ENCODE results near the gene NCLN. TPM values are rescaled to one million over a fixed set of nuclear protein-coding genes. Genes with fewer than 3 reads are reported as not detected.
"Not testable (repeated sequence)": the region's sequence is repeated elsewhere in the genome, so short reads cannot be mapped to it uniquely, and the experiment has no call there.

Gene NCLN
- total RNA-seq, 2 experiments from 2014 or later = 52.1 to 56.0 TPM

DNA sequence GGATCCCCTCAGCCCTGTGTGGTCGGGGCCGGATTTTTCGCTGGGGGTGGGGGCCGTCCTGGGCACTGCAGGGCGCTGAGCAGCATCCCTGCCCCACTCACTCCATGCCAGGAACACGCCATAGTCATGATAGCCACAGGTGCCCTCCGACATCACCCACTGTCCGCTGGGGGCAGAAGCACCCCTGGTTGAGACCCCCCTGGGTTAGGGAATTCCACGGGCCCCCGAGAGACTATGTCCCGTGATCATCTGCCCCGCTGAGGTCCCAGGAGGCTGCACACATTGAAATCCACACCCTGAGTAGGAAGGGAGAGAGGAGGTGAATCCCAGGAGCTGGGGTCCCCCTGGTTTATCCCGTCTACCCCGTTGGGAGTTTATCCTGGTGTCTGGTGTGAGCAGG lies 16.2 kb downstream of the NCLN start:
- DNase-seq = no peak
- H3K4me1 Mint-ChIP-seq = no peaks in the 10 kb centered on the region
- ChIA-PET CTCF (no interaction called here), POLR2A (no interaction called here)
- H3K4me3 Mint-ChIP-seq = no peak overlapping the region
- H3K9me3 Mint-ChIP-seq = no peaks in the 10 kb centered on the region
- peaks cover 2% of the 10 kb centered on the region for H3K36me3 Mint-ChIP-seq (ENCODE audit: low read depth)
- H3K27ac Mint-ChIP-seq = no peak overlapping the region
- H3K27me3 Mint-ChIP-seq = no peaks in the 10 kb centered on the region

DNA sequence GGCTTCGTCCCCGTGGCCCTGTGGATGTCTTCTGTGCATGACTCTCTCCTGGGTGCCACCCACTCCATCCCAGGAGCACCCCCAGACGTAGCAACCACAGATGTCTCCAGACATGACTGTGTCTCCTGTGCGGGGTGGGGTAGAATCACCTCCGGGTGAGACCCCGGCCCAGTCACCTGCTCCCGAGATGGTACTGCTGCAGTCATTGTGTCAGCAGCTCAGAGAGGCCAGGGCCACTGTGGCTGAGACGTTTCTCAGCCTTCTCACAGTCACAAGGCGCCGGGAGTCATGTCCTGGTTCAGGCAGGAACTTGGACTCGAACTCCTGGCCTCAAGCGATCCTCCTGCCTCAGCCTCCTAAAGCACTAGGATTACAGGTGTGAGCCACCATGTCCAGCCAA lies 16.6 kb downstream of the NCLN start:
- Mint-ChIP-seq H3K36me3 (ENCODE audit: low read depth) (peaks cover 2% of the 10 kb centered on the region), H3K27ac (no peak overlapping the region), H3K27me3 (no peaks in the 10 kb centered on the region), H3K9me3 (no peaks in the 10 kb centered on the region), H3K4me1 (no peaks in the 10 kb centered on the region), H3K4me3 (no peak overlapping the region)
- POLR2A ChIA-PET = no interaction called here
- CTCF ChIA-PET = no interaction called here
- DNase-seq = no peak

DNA sequence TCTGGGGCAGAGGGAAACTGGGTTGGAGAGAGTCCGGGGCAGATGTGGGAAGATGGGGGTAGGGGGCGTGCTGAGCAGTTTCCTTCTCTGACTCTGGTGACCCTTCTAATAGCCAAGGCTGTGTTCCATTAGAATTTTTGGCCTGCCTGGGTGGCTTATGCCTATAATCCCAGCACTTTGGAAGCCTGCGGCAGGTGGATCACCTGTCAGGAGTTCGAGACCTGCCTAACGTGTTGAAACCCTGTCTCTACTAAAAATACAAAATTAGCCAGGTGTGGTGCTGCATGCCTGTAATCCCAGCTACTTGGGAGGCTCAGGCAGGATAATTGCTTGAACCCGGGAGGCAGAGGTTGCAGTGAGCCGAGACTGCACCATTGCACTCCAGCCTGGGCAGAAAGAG lies 17.2 kb downstream of the NCLN start:
- CTCF ChIA-PET; POLR2A ChIA-PET; H3K9me3 Mint-ChIP-seq; H3K4me3 Mint-ChIP-seq; H3K36me3 Mint-ChIP-seq (ENCODE audit: low read depth); DNase-seq; H3K4me1 Mint-ChIP-seq; H3K27ac Mint-ChIP-seq; H3K27me3 Mint-ChIP-seq: not testable (repeated sequence)

DNA sequence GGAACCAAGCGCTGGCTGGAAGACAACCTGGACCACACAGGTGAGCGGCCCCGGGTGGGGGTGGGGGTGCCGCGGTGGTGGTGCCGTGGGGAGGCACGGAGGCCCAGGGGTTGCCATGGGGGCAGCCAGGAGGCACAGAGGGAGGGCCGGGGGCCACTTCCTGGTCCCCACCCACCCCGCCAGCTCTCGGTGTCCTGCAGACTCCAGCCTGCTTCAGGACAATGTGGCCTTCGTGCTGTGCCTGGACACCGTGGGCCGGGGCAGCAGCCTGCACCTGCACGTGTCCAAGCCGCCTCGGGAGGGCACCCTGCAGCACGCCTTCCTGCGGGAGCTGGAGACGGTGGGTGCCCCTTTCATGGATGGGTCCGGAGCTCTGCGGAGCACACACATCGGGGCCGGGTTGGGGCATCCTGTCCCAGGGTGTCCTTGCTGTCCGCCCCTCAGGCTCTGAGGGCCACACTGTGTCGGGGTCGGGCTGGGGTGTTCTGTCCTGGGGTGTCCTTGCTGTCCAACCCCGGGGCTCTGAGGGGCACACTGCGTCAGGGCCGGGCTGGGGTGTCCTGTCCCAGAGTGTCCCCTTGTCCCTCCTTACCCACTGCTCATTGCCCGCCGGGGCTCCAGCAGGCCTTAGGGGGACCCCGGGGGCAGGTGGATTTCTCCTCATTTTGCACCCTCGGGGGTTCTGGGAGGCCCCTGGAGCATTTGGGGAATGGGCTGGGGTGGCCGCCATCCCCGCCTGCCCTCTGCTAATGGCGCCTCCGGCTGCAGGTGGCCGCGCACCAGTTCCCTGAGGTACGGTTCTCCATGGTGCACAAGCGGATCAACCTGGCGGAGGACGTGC lies 18.3 kb downstream of the NCLN start:
- CTCF ChIA-PET = no interaction called here

DNA sequence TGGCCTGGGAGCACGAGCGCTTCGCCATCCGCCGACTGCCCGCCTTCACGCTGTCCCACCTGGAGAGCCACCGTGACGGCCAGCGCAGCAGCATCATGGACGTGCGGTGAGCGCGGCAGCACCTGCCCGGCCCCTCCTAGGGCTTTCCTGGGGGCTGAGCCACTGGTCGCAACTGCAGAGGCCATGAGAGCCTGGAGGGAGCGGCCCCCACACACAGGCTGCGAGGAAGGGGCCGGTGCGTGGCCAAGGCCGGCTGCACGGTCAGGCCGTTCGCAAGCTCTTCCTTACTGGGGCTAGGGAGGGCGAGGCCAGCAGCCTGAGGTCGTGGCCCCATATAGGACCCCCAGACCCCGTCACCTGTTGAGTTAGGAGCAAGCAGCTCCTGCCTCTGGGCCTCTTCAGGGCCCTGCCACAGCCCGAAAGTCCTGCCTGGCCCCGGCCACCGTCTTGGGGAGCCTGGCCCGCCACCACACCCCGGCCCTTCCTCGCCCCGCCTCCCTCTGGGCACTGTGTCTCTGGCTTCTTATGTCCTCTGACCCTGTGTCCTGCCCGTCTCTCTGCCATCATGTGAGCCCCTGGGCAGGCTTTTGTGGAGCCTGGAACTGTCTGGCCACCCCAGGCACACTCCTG lies 19.0 kb downstream of the NCLN start:
- no peaks in the 10 kb centered on the region for H3K9me3 Mint-ChIP-seq
- H3K27ac Mint-ChIP-seq = no peak overlapping the region
- H3K4me1 Mint-ChIP-seq = no peaks in the 10 kb centered on the region
- DNase-seq = no peak
- ChIA-PET POLR2A (no interaction called here), CTCF (no interaction called here)
- peaks cover 2% of the 10 kb centered on the region for H3K36me3 Mint-ChIP-seq (ENCODE audit: low read depth)
- no peak overlapping the region for H3K4me3 Mint-ChIP-seq
- H3K27me3 Mint-ChIP-seq = no peaks in the 10 kb centered on the region

More for the DNA sequence above, 18.3 kb downstream of the NCLN start:
- no peak overlapping the region for H3K4me3 Mint-ChIP-seq
- no peaks in the 10 kb centered on the region for H3K4me1 Mint-ChIP-seq
- DNase-seq = no peak
- POLR2A ChIA-PET = no interaction called here
- no peak overlapping the region for H3K27ac Mint-ChIP-seq
- H3K27me3 Mint-ChIP-seq = no peaks in the 10 kb centered on the region
- peaks cover 2% of the 10 kb centered on the region for H3K36me3 Mint-ChIP-seq (ENCODE audit: low read depth)
- no peaks in the 10 kb centered on the region for H3K9me3 Mint-ChIP-seq

DNA sequence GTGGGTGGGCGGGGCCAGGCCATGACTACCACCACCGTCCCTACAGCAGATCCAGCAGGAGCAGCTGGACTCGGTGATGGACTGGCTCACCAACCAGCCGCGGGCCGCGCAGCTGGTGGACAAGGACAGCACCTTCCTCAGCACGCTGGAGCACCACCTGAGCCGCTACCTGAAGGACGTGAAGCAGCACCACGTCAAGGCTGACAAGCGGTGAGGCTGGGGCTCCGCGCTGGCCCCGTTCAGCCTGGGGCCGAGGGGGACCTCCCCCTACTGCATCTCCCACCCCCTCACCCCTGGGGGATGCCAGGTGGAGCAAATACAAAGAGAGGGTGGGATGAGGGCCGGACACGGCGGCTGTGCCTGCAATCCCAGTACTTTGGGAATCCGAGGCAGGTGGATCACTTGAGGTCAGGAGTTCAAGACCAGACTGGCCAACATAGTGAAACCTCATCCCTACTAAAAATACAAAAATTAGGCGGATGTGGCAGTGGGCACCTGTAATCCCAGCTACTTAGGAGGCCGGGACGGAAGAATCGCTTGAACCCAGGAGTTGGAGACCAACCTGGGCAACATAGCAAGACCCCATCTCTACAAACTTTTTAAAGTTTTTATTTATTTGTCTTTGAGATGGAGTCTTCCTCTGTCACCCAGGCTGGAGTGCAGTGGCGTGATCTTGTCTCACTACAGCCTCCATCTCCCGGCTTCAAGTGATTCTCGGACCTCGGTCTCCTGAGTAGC lies 20.7 kb downstream of the NCLN start:
- Mint-ChIP-seq H3K4me1 (peaks cover 5% of the 10 kb centered on the region), H3K36me3 (ENCODE audit: low read depth) (peaks cover 2% of the 10 kb centered on the region), H3K27ac (no peak overlapping the region), H3K4me3 (no peak overlapping the region), H3K27me3 (no peaks in the 10 kb centered on the region), H3K9me3 (no peaks in the 10 kb centered on the region)
- CTCF ChIA-PET = interaction anchor here (1.4 kb wide), 1 partner anchor 17 kb away, joined by 3 read pairs; no protein-coding TSS in a partner anchor
- no peak for DNase-seq
- POLR2A ChIA-PET = no interaction called here

DNA sequence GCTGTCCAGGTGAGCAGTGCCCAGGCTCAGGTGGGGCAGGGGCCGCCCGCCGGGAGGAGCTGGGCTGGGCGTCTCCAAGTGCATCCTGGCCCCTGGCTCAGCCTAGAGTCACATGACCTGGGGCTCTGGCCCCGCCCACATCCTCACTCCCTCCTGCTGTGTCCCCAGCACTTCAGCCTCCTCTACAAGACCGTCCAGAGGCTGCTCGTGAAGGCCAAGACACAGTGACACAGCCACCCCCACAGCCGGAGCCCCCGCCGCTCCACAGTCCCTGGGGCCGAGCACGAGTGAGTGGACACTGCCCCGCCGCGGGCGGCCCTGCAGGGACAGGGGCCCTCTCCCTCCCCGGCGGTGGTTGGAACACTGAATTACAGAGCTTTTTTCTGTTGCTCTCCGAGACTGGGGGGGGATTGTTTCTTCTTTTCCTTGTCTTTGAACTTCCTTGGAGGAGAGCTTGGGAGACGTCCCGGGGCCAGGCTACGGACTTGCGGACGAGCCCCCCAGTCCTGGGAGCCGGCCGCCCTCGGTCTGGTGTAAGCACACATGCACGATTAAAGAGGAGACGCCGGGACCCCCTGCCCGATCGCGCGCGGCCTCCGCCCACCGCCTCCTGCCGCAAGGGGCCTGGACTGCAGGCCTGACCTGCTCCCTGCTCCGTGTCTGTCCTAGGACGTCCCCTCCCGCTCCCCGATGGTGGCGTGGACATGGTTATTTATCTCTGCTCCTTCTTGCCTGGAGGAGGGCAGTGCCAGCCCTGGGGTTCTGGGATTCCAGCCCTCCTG lies 21.9 kb downstream of the NCLN start:
- Mint-ChIP-seq H3K9me3 (no peaks in the 10 kb centered on the region), H3K4me3 (no peak overlapping the region), H3K27ac (no peak overlapping the region), H3K27me3 (no peaks in the 10 kb centered on the region), H3K36me3 (ENCODE audit: low read depth) (peaks cover 2% of the 10 kb centered on the region), H3K4me1 (peaks cover 5% of the 10 kb centered on the region)
- POLR2A ChIA-PET = no interaction called here
- no peak for DNase-seq
- CTCF ChIA-PET = interaction anchor here (1.0 to 1.4 kb wide), 2 partner anchors 13 to 18 kb away, joined by 3 read pairs; no protein-coding TSS in a partner anchor

DNA sequence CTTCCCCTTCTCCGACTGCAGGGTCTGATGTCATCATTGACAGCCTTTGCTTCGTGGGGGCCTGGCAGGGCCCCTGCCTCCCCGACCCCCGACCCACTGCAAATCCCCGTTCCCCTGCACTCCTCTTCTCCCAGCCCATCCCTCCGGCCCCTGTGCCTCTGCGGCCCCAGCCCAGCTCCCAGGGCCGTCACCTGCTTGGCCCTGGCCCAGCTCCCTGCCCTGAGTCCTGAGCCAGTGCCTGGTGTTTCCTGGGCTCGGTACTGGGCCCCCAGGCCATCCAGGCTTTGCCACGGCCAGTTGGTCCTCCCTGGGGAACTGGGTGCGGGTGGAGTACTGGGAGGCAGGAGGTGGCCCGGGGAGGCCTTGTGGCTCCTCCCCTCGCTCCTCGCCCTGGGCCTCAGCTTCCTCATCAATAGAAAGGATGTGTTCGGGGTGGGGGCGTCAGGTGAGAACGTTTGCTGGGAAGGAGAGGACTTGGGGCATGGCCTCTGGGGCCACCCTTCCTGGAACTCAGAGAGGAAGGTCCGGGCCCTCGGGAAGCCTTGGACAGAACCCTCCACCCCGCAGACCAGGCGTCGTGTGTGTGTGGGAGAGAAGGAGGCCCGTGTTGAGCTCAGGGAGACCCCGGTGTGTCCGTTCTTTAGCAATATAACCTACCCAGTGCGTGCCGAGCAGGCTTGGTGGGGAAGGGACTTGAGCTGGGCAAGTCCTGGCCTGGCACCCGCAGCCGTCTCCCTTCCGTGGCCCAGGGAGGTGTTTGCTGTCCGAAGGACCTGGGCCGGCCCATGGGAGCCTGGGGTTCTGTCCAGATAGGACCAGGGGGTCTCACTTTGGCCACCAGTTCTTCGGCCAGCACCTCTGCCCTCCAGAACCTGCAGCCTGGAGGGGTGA lies 22.8 kb downstream of the NCLN start:
- Mint-ChIP-seq H3K4me3 (no peak overlapping the region), H3K27ac (peak overlapping the region; percentile 36), H3K36me3 (ENCODE audit: low read depth) (peaks cover 2% of the 10 kb centered on the region), H3K4me1 (peaks cover 5% of the 10 kb centered on the region), H3K9me3 (no peaks in the 10 kb centered on the region), H3K27me3 (no peaks in the 10 kb centered on the region)
- no peak for DNase-seq
- POLR2A ChIA-PET = no interaction called here
- CTCF ChIA-PET = interaction anchor here (1.0 kb wide), 1 partner anchor 14 kb away, joined by 3 read pairs; no protein-coding TSS in a partner anchor

DNA sequence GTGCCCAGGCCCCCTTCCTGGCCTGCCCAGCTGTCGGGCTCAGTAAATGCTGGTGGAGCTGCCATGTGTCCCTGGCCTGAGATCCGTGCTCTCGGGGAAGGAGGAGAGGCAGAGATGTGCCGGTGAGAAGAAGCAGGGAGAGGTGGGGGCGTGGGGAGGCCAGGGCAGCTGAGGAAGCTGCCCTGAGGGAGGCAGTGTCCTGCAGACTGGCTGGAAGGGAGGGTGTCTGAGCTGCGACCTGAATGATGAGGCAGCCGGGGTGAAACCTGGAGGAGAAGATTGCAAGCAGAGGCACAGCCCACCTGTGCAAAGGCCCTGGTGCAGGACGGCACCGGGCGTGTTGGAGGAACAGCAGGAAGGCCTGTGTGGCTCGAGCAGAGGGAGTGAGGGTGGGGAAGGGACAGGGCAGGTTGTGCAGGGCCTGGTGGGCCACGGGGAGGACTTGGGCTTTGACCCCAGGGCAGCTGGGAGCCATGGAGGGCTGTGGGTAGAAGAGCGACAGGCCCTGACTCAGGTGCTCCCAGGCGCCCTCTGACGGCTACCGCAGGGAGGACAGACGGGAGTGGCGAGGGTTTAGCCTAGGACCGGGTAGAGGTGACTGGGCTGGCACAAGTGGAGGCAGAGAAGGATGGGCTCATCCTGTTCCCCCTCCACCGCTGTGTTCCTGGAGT lies 24.8 kb downstream of the NCLN start:
- no peaks in the 10 kb centered on the region for H3K9me3 Mint-ChIP-seq
- no peaks in the 10 kb centered on the region for H3K36me3 Mint-ChIP-seq (ENCODE audit: low read depth)
- H3K4me3 Mint-ChIP-seq = no peak overlapping the region
- peaks cover 5% of the 10 kb centered on the region for H3K4me1 Mint-ChIP-seq
- no peaks in the 10 kb centered on the region for H3K27me3 Mint-ChIP-seq
- ChIA-PET POLR2A (no interaction called here), CTCF (no interaction called here)
- H3K27ac Mint-ChIP-seq = peak overlapping the region; percentile 60
- peak; percentile 70 for DNase-seq

DNA sequence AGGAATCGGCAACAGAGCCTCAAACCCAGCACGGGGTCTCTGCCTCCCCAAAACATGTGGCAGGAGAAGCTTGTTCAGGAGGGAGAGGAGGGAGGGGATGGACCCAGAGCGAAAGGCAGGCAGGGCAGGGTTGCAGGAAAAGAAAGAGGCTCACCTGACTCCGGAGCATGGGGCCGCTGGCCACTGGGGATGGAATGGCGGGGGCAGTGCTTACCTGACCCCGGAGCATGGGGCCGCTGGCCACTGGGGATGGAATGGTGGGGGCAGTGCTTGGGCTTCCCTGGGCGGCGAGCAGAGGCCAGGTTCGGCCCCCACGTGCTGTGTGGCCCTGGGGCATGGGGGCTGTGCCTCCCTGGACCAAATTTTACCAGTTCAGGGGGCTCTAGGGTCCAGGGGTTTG lies 25.5 kb downstream of the NCLN start:
- Mint-ChIP-seq H3K9me3 (no peaks in the 10 kb centered on the region), H3K27ac (no peak overlapping the region), H3K4me3 (no peak overlapping the region), H3K36me3 (ENCODE audit: low read depth) (no peaks in the 10 kb centered on the region), H3K4me1 (peaks cover 5% of the 10 kb centered on the region), H3K27me3 (no peaks in the 10 kb centered on the region)
- POLR2A ChIA-PET = interaction anchor here (0.6 kb wide), 1 partner anchor 1268 kb away, joined by 7 read pairs; no protein-coding TSS in a partner anchor
- CTCF ChIA-PET = interaction anchor here (0.6 to 0.9 kb wide), 2 partner anchors 13 to 236 kb away, joined by 3 to 4 read pairs; no protein-coding TSS in a partner anchor
- DNase-seq = no peak

DNA sequence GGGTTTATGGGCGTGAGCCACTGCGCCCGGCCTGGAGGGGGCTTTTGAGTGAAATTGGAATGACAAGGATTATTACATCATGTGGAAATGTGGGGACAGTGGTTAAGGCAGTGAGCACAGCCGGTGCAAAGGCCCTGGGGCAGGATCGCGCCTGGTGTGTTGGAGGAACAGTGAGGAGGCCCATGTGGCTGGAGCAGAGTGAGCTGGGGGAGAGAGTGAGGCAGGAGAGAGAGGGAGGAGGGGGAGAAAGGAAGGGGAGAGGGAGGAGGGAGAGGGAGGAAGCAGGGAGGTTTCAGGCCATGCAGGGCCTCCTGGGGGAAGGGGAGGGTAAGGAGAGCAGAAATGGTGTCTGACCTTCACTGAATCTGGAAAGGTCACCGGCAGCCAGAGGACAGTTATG lies 27.4 kb downstream of the NCLN start:
- POLR2A ChIA-PET = no interaction called here
- no peak for DNase-seq
- Mint-ChIP-seq H3K4me3 (no peak overlapping the region), H3K27me3 (no peaks in the 10 kb centered on the region), H3K27ac (no peak overlapping the region), H3K4me1 (peaks cover 5% of the 10 kb centered on the region), H3K36me3 (ENCODE audit: low read depth) (no peaks in the 10 kb centered on the region), H3K9me3 (no peaks in the 10 kb centered on the region)
- CTCF ChIA-PET = interaction anchor here (0.6 kb wide), 1 partner anchor 30 kb away, joined by 3 read pairs; no protein-coding TSS in a partner anchor

All from activated CD4-positive, alpha-beta T cell treated with anti-CD3 and anti-CD28 coated beads, Interleukin-2, amount 10 ng/mL, durations not matched to agents 7 days and 5 days (primary cell).